ENCODE measurements around the gene THRB.

DNA sequence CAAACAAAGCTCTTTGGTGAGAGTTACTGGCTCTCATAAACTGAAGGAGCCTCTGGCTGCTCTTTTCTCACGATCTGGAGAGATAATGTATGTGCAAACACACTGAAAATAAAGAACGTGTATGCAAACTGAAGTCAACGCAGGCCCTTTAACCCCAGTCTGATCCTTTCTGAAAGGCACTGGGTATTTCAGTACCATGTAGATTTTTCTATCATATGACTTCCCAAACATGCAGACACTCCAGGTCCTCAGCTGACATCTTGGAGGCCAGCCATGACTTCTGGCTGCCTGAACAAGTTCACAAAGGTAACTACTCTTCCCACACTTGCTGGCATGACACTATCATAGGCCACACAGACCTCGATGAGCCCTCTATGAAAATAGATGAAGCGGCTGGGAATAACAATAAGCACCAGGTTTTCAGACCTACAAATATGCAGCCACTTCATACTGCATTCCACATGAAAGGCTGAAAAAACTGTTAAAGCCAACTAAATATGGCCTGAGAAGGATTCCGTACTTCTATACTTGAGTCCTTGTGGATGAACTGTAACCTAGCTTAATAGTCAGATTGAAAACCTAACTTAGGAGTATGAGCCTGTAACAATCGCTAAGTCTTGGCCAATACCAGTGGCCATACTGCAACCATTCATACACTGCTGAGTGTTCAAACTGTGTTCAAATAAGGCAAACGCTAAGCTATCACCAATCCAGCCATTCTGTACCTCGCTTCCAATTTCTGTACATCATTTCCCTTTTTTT, 121.3 kb downstream of the THRB start:
- TF ChIP-seq EZH2 (IDR thresholded peaks at IDR 0.05; ENCODE audit: low read depth) (no peak), CTCF (conservative IDR thresholded peaks at IDR 0.05) (no peak)
